ENCODE measurements around the gene CTDP1.

CTDP1 gene

GRCh38 chr18:79679552-79680099 lies at the start of gene CTDP1:
TSS of gene CTDP1 (plus strand) at chr18:79679803. CDS start at chr18:79679948, 145 bp downstream.
- peak; percentile 98 for DNase-seq

- peak; percentile 77 for DNase-seq
Observed at GRCh38 chr18:79630281-79631095, 49.1 kb upstream of the CTDP1 start.

- DNase-seq = no peak
Observed at GRCh38 chr18:79631096-79631507, 48.5 kb upstream of the CTDP1 start.

- no peak for DNase-seq
Observed at GRCh38 chr18:79631761-79632446, 47.7 kb upstream of the CTDP1 start.

- DNase-seq = no peak
Observed at GRCh38 chr18:79632765-79633164, 46.8 kb upstream of the CTDP1 start.

GRCh38 chr18:79634186-79634585 lies 45.4 kb upstream of the CTDP1 start:
- no peak for DNase-seq

GRCh38 chr18:79634593-79635426 lies 44.8 kb upstream of the CTDP1 start:
- DNase-seq = no peak

- no peak for DNase-seq
Observed at GRCh38 chr18:79635427-79635726, 44.2 kb upstream of the CTDP1 start.

GRCh38 chr18:79637181-79637920 lies 42.3 kb upstream of the CTDP1 start:
- DNase-seq = no peak

GRCh38 chr18:79637921-79638909 lies 41.4 kb upstream of the CTDP1 start:
- no peak for DNase-seq

- DNase-seq = no peak
Observed at GRCh38 chr18:79639072-79639829, 40.4 kb upstream of the CTDP1 start.

GRCh38 chr18:79640064-79640672 lies 39.4 kb upstream of the CTDP1 start:
- no peak for DNase-seq

GRCh38 chr18:79640875-79641274 lies 38.7 kb upstream of the CTDP1 start:
- DNase-seq = no peak

GRCh38 chr18:79641722-79642497 lies 37.7 kb upstream of the CTDP1 start:
- no peak for DNase-seq

GRCh38 chr18:79642626-79643025 lies 37.0 kb upstream of the CTDP1 start:
- no peak for DNase-seq

GRCh38 chr18:79643054-79643984 lies 36.3 kb upstream of the CTDP1 start:
- DNase-seq = no peak

- peak; percentile 82 for DNase-seq
Observed at GRCh38 chr18:79644006-79644665, 35.5 kb upstream of the CTDP1 start.
